ENCODE results near the gene RXRA. TPM values are rescaled to one million over a fixed set of nuclear protein-coding genes. Genes with fewer than 3 reads are reported as not detected.

The RXRA gene
- total and polyA plus RNA-seq, 10 of the 15 experiments (the other 5 are each of a cell fraction or from before 2014, with no cell fraction given): 0.89 to 36.8 (median 11.1) TPM

DNA sequence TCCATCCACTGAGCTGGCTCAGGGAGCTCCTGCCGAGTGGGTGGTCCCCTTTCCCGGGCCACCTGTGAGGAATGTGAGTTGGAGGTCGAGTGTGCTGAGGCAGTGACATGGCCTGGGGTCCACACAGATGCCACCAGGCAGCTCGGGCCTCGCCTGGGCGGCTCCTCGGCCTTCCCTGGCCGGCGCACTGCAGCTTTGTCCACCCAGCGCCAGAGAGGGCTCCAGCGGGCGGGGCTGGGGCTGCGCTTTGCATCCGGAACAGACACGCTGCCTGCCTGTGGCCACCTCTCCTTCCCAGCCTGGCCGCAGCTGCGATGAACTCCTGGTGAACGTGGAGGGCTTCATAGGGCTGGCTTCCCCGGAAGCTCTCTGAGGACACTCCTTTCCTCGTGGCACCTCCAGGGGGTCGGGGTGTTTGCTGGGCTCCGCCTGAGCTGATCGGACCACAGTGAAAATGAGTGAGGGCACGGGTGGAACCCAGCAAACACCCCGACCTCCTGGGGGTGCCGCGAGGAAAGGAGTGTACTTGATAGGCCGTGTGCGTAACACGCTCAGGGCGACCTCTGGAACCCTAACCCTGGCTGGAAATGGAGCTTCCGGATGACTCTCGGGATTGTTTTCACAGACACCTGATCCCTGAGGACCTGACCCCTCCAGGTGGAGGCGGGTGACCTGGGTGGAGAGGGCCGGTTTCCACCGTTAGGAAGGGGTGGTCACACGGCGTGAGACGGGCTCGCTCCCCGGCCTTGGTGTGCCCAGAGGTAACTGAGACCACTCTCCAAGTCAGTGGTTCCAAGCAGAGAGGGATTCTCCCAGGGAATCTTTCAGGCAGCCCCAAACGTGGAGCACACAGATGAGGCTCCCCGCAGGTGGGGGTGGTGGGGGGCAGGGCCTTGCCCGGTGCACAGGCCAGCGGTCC, 31.8 kb upstream of the RXRA start:
- Histone ChIP-seq H3K4me3 (no peak overlapping the region), H4K20me1 (ENCODE audit: control insufficient read depth, insufficient read depth) (no peaks in the 10 kb centered on the region), H3K79me2 (ENCODE audit: control insufficient read depth, insufficient read depth, low read length) (no peaks in the 10 kb centered on the region), H3K9me3 (replicated peaks; ENCODE audit: control insufficient read depth, insufficient read depth, low read length) (no peaks in the 10 kb centered on the region), H3K27me3 (replicated peaks in 1 of 2; ENCODE audit: control insufficient read depth in 2 of 2, insufficient read depth in 2 of 2, low read length in 1 of 2) (no peaks in the 10 kb centered on the region; a peak in 2 of 4 replicates), H3K36me3 (ENCODE audit: control insufficient read depth in 2 of 2, insufficient read depth in 2 of 2, low read length in 1 of 2) (no peaks in the 10 kb centered on the region), H3K4me1 (ENCODE audit: control insufficient read depth, insufficient read depth, low read length) (no peaks in the 10 kb centered on the region), H3K27ac (ENCODE audit: control insufficient read depth, insufficient read depth) (no peak overlapping the region), H2AFZ (ENCODE audit: control insufficient read depth, low read depth, low read length) (no peak overlapping the region), H3K4me2 (ENCODE audit: control insufficient read depth, insufficient read depth) (no peak overlapping the region), H3K9ac (ENCODE audit: control insufficient read depth, insufficient read depth, low read length) (no peak overlapping the region)
- CTCF ChIA-PET: no interaction called here
- TF ChIP-seq, protein P1, sequence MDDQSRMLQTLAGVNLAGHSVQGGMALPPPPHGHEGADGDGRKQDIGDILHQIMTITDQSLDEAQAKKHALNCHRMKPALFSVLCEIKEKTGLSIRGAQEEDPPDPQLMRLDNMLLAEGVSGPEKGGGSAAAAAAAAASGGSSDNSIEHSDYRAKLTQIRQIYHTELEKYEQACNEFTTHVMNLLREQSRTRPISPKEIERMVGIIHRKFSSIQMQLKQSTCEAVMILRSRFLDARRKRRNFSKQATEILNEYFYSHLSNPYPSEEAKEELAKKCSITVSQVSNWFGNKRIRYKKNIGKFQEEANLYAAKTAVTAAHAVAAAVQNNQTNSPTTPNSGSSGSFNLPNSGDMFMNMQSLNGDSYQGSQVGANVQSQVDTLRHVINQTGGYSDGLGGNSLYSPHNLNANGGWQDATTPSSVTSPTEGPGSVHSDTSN (IDR thresholded peaks at IDR 0.05; ENCODE audit: insufficient replicate concordance, low read depth, low read length): no peak
- TF ChIP-seq, protein P2, sequence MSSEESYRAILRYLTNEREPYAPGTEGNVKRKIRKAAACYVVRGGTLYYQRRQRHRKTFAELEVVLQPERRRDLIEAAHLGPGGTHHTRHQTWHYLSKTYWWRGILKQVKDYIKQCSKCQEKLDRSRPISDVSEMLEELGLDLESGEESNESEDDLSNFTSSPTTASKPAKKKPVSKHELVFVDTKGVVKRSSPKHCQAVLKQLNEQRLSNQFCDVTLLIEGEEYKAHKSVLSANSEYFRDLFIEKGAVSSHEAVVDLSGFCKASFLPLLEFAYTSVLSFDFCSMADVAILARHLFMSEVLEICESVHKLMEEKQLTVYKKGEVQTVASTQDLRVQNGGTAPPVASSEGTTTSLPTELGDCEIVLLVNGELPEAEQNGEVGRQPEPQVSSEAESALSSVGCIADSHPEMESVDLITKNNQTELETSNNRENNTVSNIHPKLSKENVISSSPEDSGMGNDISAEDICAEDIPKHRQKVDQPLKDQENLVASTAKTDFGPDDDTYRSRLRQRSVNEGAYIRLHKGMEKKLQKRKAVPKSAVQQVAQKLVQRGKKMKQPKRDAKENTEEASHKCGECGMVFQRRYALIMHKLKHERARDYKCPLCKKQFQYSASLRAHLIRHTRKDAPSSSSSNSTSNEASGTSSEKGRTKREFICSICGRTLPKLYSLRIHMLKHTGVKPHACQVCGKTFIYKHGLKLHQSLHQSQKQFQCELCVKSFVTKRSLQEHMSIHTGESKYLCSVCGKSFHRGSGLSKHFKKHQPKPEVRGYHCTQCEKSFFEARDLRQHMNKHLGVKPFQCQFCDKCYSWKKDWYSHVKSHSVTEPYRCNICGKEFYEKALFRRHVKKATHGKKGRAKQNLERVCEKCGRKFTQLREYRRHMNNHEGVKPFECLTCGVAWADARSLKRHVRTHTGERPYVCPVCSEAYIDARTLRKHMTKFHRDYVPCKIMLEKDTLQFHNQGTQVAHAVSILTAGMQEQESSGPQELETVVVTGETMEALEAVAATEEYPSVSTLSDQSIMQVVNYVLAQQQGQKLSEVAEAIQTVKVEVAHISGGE (CRISPR knock-in tag; IDR thresholded peaks at IDR 0.05): no peak
- TF ChIP-seq EGR1 (IDR thresholded peaks at IDR 0.05; ENCODE audit: borderline replicate concordance in 1 of 2, low read depth in 2 of 2, low read length in 2 of 2): no peak
- in situ Hi-C loops (cut with MboI): no loop called here
- no peak for ATAC-seq
- WGBS (ENCODE audit: insufficient coverage, insufficient replicate concordance, low lambda C conversion rate, missing lambda C conversion rate): 37% methylated on average over 45 of the region's 45 CpGs
- no peak for FAIRE-seq
- RAD21 ChIA-PET (ENCODE audit: unreplicated experiment): interaction anchor here (0.7 kb wide), 1 partner anchor 680 kb away, joined by 3 read pairs; no protein-coding TSS in a partner anchor
- no peak for DNase-seq (ENCODE audit: low read depth, low spot score)
- no TSS peak for BruUV-seq (replicated peaks)
- SMC1A ChIA-PET (ENCODE audit: uncharacterized antibody, unreplicated experiment): no interaction called here
- POLR2A ChIA-PET: no interaction called here
- intact Hi-C loops (cut with micrococcal nuclease; ENCODE audit: unreplicated experiment): no loop called here

All from GM12878 (cell line).